GM23338 (cell line): Measurements from ENCODE around the gene ZDHHC7. TPM values are rescaled to one million over a fixed set of nuclear protein-coding genes. Genes with fewer than 3 reads are reported as not detected.

Experiments used
- ATAC-seq: fragments of 200-7000 bp; cut with Tn5 transposase; 3 replicates; pipeline ENCODE4 v1.9.1; 2020
- DNase-seq: peaks from one replicate; pipeline ENCODE4 v3.0.0-alpha.2; 2015; ENCODE audit warnings: low spot score
- H2AFZ ChIP-seq: fragments of 200-600 bp; sonication (generic); 2 replicates; pipeline ENCODE4 v1.8.0; 2016; ENCODE audit warnings: antibody characterized with exemption, mild to moderate bottlenecking, moderate library complexity
- H3F3A ChIP-seq: fragments of 200-600 bp; sonication (generic); replicated peaks from 2 replicates; pipeline ENCODE4 v1.8.0; 2017; ENCODE audit warnings: antibody characterized with exemption, mixed run types, low read depth
- H3K27ac ChIP-seq: fragments of 200-600 bp; sonication (generic); 2 replicates; pipeline ENCODE4 v1.6.1; 2016; ENCODE audit warnings: low read depth
- H3K27me3 ChIP-seq: fragments of 200-600 bp; sonication (generic); 2 replicates; pipeline ENCODE4 v1.8.0; 2016; ENCODE audit warnings: mild to moderate bottlenecking, mixed run types, moderate library complexity; ENCODE audit not compliant: insufficient read depth
- H3K36me3 ChIP-seq: fragments of 200-600 bp; sonication (generic); 2 replicates; pipeline ENCODE4 v1.8.0; 2016; ENCODE audit warnings: mild to moderate bottlenecking; ENCODE audit not compliant: insufficient read depth
- H3K4me1 ChIP-seq: fragments of 200-600 bp; sonication (generic); 2 replicates; pipeline ENCODE4 v1.8.0; 2016; ENCODE audit warnings: mild to moderate bottlenecking, moderate library complexity; ENCODE audit not compliant: insufficient read depth
- H3K4me2 ChIP-seq: fragments of 200-600 bp; sonication (generic); 2 replicates; pipeline ENCODE4 v1.7.1; 2017; ENCODE audit warnings: mixed run types
- H3K4me3 ChIP-seq: fragments of 200-600 bp; sonication (generic); 2 replicates; pipeline ENCODE4 v1.6.1; 2016; ENCODE audit warnings: mixed run types
- H3K79me2 ChIP-seq: fragments of 200-600 bp; sonication (generic); replicated peaks from 2 replicates; pipeline ENCODE4 v1.8.0; 2017; ENCODE audit warnings: mild to moderate bottlenecking; ENCODE audit not compliant: insufficient read depth
- H3K9me2 ChIP-seq: fragments of 200-600 bp; sonication (generic); 2 replicates; pipeline ENCODE4 v1.8.0; 2017; ENCODE audit not compliant: insufficient read depth
- H4K20me1 ChIP-seq: fragments of 200-600 bp; sonication (generic); replicated peaks from 2 replicates; pipeline ENCODE4 v1.8.0; 2017; ENCODE audit warnings: mild to moderate bottlenecking; ENCODE audit not compliant: insufficient read depth
- H3K27ac Mint-ChIP-seq: 2 replicates; pipeline ENCODE4 v1.8.0; 2020; ENCODE audit warnings: inconsistent platforms, mild to moderate bottlenecking, moderate library complexity, mixed read lengths
- H3K27me3 Mint-ChIP-seq: 3 replicates; pipeline ENCODE4 v1.8.0; 2022; ENCODE audit warnings: low read depth, mild to moderate bottlenecking, moderate library complexity, mixed read lengths, inconsistent platforms; ENCODE audit not compliant: insufficient read depth, poor library complexity
- H3K36me3 Mint-ChIP-seq: 3 replicates; pipeline ENCODE4 v1.8.0; 2021; ENCODE audit warnings: low read depth, mild to moderate bottlenecking, inconsistent platforms, moderate library complexity, mixed read lengths
- H3K4me1 Mint-ChIP-seq: 3 replicates; pipeline ENCODE4 v1.8.0; 2020; ENCODE audit warnings: mild to moderate bottlenecking, inconsistent platforms, mixed read lengths
- H3K4me3 Mint-ChIP-seq: 3 replicates; pipeline ENCODE4 v1.8.0; 2021; ENCODE audit warnings: moderate library complexity, mild to moderate bottlenecking, inconsistent platforms, mixed read lengths
- H3K9me3 Mint-ChIP-seq: 3 replicates; pipeline ENCODE4 v1.8.0; 2020; ENCODE audit warnings: moderate library complexity, mild to moderate bottlenecking, inconsistent platforms, mixed read lengths
- CREB1 ChIP-seq: fragments of 250-450 bp; sonication (Bioruptor Pico); IDR thresholded peaks from 2 replicates; pipeline ENCODE4 v1.5.0; 2020; ENCODE audit warnings: low read depth, mild to moderate bottlenecking, moderate library complexity
- CTCF ChIP-seq, 2 experiments: fragments of 200-600 bp in 1 of 2; sonication (generic) in 1 of 2; conservative IDR thresholded peaks; 2 replicates each; pipeline versions ENCODE4 v1.5.1 to v1.6.1; 2016 to 2017; ENCODE audit warnings: antibody characterized with exemption in 2 of 2, low read depth in 2 of 2, mild to moderate bottlenecking in 2 of 2, moderate library complexity in 1 of 2
- ETS1 ChIP-seq: IDR thresholded peaks from 2 replicates; pipeline ENCODE4 v1.6.1; 2016; ENCODE audit warnings: antibody characterized with exemption
- EZH2 ChIP-seq: fragments of 200-600 bp; sonication (generic); IDR thresholded peaks from one replicate; pipeline ENCODE4 v1.8.0; 2017; ENCODE audit warnings: antibody characterized with exemption, mild to moderate bottlenecking, low read depth; ENCODE audit not compliant: unreplicated experiment
- EZH2phosphoT487 ChIP-seq: fragments of 200-600 bp; sonication (generic); IDR thresholded peaks from one replicate; pipeline ENCODE4 v1.8.1; 2018; ENCODE audit warnings: antibody characterized with exemption; ENCODE audit not compliant: unreplicated experiment
- JUNB ChIP-seq: IDR thresholded peaks from one replicate; pipeline ENCODE4 v1.6.1; 2016; ENCODE audit warnings: antibody characterized with exemption; ENCODE audit not compliant: unreplicated experiment
- NANOG ChIP-seq: IDR thresholded peaks from 2 replicates; pipeline ENCODE4 v1.6.1; 2016; ENCODE audit warnings: antibody characterized with exemption, borderline replicate concordance
- POLR2AphosphoS5 ChIP-seq: IDR thresholded peaks from 2 replicates; pipeline ENCODE4 v1.6.1; 2016; ENCODE audit warnings: antibody characterized with exemption, low read depth
- REST ChIP-seq: IDR thresholded peaks from one replicate; pipeline ENCODE4 v1.6.1; 2018; ENCODE audit warnings: antibody characterized with exemption; ENCODE audit not compliant: unreplicated experiment
- STAT1 ChIP-seq: IDR thresholded peaks from one replicate; pipeline ENCODE4 v1.6.1; 2016; ENCODE audit warnings: antibody characterized with exemption; ENCODE audit not compliant: unreplicated experiment
- ZNF114 ChIP-seq: fragments of 250-450 bp; sonication (Bioruptor Pico); IDR thresholded peaks from 2 replicates; pipeline ENCODE4 v1.5.0; 2020; ENCODE audit warnings: mild to moderate bottlenecking, moderate library complexity
- ZNF331 ChIP-seq: fragments of 250-450 bp; sonication (Bioruptor Pico); IDR thresholded peaks from 2 replicates; pipeline ENCODE4 v1.5.0; 2020; ENCODE audit warnings: low read depth, mild to moderate bottlenecking, moderate library complexity
- polyA plus RNA-seq: library from polyadenylated mRNA; unstranded; fragments of >200 nt; fragmentation: Nextera tagmentation; extraction: Ambion mirVana; gene quantifications from 2 replicates; pipeline ENCODE4 v1.2.1, GENCODE V29; 2016
- total RNA-seq: library from RNA; depleted of rRNA; stranded (reverse); fragments of >200 nt; shearing (Covaris generic); gene quantifications from 2 replicates; pipeline ENCODE4 v1.2.3, GENCODE V29; 2014
- TF ChIP-seq, protein P1 (sequence below): fragments of 250-450 bp; sonication (Bioruptor Pico); IDR thresholded peaks from 2 replicates; pipeline ENCODE4 v1.5.0; 2020; ENCODE audit warnings: mild to moderate bottlenecking, moderate library complexity

The ZDHHC7 gene
- total and polyA plus RNA-seq, 2 experiments from 2014 or later = 13.1 to 46.1 TPM

- Histone ChIP-seq H2AFZ (peak overlapping the region; percentile 69), H3K27ac (no peak overlapping the region), H3K4me1 (no peaks in the 10 kb centered on the region), H3K9me2 (no peaks in the 10 kb centered on the region), H3F3A (no peaks in the 10 kb centered on the region), H3K79me2 (no peaks in the 10 kb centered on the region), H3K27me3 (no peaks in the 10 kb centered on the region), H3K4me2 (no peak overlapping the region), H3K4me3 (no peak overlapping the region), H3K36me3 (no peaks in the 10 kb centered on the region), H4K20me1 (no peaks in the 10 kb centered on the region)
- ATAC-seq (peak; percentile 58), DNase-seq (no peak)
- peaks cover 4% of the 10 kb centered on the region; the same call in 1 of the 3 replicates for H3K9me3 Mint-ChIP-seq
- H3K27me3 Mint-ChIP-seq = peaks cover 19% of the 10 kb centered on the region
- no peak overlapping the region for H3K27ac Mint-ChIP-seq
- 0 out of 3 replicates have a peak, but pooled peaks cover 3% of the 10 kb centered on the region for H3K4me1 Mint-ChIP-seq
- H3K36me3 Mint-ChIP-seq = no peaks in the 10 kb centered on the region
- H3K4me3 Mint-ChIP-seq = no peak overlapping the region
- TF ChIP-seq POLR2AphosphoS5 (no peak), ETS1 (no peak), REST (no peak), EZH2phosphoT487 (no peak), CREB1 (CRISPR knock-in tag) (no peak), CTCF (conservative IDR thresholded peaks at IDR 0.05; ENCODE audit: low read depth in 2 of 2) (no peak), ZNF331 (CRISPR knock-in tag) (no peak), JUNB (no peak), EZH2 (no peak), ZNF114 (CRISPR knock-in tag) (no peak), STAT1 (no peak), NANOG (no peak)
- TF ChIP-seq, protein P1, sequence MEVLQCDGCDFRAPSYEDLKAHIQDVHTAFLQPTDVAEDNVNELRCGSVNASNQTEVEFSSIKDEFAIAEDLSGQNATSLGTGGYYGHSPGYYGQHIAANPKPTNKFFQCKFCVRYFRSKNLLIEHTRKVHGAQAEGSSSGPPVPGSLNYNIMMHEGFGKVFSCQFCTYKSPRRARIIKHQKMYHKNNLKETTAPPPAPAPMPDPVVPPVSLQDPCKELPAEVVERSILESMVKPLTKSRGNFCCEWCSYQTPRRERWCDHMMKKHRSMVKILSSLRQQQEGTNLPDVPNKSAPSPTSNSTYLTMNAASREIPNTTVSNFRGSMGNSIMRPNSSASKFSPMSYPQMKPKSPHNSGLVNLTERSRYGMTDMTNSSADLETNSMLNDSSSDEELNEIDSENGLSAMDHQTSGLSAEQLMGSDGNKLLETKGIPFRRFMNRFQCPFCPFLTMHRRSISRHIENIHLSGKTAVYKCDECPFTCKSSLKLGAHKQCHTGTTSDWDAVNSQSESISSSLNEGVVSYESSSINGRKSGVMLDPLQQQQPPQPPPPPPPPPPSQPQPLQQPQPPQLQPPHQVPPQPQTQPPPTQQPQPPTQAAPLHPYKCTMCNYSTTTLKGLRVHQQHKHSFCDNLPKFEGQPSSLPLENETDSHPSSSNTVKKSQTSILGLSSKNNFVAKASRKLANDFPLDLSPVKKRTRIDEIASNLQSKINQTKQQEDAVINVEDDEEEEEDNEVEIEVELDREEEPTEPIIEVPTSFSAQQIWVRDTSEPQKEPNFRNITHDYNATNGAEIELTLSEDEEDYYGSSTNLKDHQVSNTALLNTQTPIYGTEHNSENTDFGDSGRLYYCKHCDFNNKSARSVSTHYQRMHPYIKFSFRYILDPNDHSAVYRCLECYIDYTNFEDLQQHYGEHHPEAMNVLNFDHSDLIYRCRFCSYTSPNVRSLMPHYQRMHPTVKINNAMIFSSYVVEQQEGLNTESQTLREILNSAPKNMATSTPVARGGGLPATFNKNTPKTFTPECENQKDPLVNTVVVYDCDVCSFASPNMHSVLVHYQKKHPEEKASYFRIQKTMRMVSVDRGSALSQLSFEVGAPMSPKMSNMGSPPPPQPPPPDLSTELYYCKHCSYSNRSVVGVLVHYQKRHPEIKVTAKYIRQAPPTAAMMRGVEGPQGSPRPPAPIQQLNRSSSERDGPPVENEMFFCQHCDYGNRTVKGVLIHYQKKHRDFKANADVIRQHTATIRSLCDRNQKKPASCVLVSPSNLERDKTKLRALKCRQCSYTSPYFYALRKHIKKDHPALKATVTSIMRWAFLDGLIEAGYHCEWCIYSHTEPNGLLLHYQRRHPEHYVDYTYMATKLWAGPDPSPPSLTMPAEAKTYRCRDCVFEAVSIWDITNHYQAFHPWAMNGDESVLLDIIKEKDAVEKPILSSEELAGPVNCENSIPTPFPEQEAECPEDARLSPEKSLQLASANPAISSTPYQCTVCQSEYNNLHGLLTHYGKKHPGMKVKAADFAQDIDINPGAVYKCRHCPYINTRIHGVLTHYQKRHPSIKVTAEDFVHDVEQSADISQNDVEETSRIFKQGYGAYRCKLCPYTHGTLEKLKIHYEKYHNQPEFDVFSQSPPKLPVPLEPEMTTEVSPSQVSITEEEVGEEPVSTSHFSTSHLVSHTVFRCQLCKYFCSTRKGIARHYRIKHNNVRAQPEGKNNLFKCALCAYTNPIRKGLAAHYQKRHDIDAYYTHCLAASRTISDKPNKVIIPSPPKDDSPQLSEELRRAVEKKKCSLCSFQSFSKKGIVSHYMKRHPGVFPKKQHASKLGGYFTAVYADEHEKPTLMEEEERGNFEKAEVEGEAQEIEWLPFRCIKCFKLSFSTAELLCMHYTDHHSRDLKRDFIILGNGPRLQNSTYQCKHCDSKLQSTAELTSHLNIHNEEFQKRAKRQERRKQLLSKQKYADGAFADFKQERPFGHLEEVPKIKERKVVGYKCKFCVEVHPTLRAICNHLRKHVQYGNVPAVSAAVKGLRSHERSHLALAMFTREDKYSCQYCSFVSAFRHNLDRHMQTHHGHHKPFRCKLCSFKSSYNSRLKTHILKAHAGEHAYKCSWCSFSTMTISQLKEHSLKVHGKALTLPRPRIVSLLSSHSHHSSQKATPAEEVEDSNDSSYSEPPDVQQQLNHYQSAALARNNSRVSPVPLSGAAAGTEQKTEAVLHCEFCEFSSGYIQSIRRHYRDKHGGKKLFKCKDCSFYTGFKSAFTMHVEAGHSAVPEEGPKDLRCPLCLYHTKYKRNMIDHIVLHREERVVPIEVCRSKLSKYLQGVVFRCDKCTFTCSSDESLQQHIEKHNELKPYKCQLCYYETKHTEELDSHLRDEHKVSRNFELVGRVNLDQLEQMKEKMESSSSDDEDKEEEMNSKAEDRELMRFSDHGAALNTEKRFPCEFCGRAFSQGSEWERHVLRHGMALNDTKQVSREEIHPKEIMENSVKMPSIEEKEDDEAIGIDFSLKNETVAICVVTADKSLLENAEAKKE (CRISPR knock-in tag) = no peak
Measured at GRCh38 chr16:84940670-84941551, 70.4 kb downstream of the ZDHHC7 start.
